K562 (cell line): ENCODE data around the gene DAG1. TPM values are rescaled to one million over a fixed set of nuclear protein-coding genes. Genes with fewer than 3 reads are reported as not detected.

Experiments
- ATAC-seq: fragments of 200-7000 bp; cut with Tn5 transposase; 3 replicates; pipeline ENCODE4 v1.9.1; 2020; ENCODE audit warnings: moderate library complexity
- BruUV-seq: library from RNA; stranded (reverse); fragments of 400-500 nt; replicated peaks from 2 replicates; lab custom pipeline; 2021; lab: Mats Ljungman, UMichigan
- CTCF ChIA-PET: fragments of 300-600 bp; formaldehyde crosslinking; extraction: SDS; loops from one replicate; lab custom pipeline; 2021; ENCODE audit warnings: low intra/inter-chr PET ratio; lab: Yijun Ruan, JAX
- POLR2A ChIA-PET: fragments of 300-600, 350-650 bp; sonication (Branson Sonifier 250); formaldehyde crosslinking; extraction: SDS; loops from one replicate; lab custom pipeline; 2021; ENCODE audit warnings: antibody characterized with exemption, inconsistent platforms; lab: Yijun Ruan, JAX
- DNase-seq, 4 experiments: peaks; one replicate each; pipeline versions ENCODE4 v3.0.0 to v3.0.0-alpha.2; 2011 to 2018; ENCODE audit warnings: low spot score in 3 of 4, mixed read lengths in 3 of 4; ENCODE audit errors: extremely low read depth in 1 of 4
- FAIRE-seq: peaks from 2 replicates; lab custom pipeline; 2011; peaks lifted over from hg19 to GRCh38; lab: Jason Lieb, UNC
- H2AFZ ChIP-seq: 2 replicates; pipeline ENCODE4 v1.6.0; 2011; ENCODE audit warnings: low read depth, low read length, control low read depth, inconsistent platforms
- H3K27ac ChIP-seq: fragments of 200-600 bp; 3 replicates; pipeline ENCODE4 v1.8.0; 2011; ENCODE audit warnings: low read depth, mild to moderate bottlenecking, control low read depth, inconsistent platforms, low read length, moderate library complexity, mixed read lengths; ENCODE audit errors: extremely low read depth
- H3K27me3 ChIP-seq, 2 experiments: fragments of 300-600 bp in 1 of 2; 2 replicates in 1 of 2; 3 replicates in 1 of 2; pipeline versions ENCODE4 v1.6.0 to v1.8.0; 2011; ENCODE audit warnings: inconsistent platforms in 2 of 2, low read length in 2 of 2, mild to moderate bottlenecking in 1 of 2, mixed read lengths in 1 of 2, moderate library complexity in 1 of 2; ENCODE audit not compliant: control insufficient read depth in 2 of 2, insufficient read depth in 2 of 2
- H3K36me3 ChIP-seq: fragments of 300-600 bp; 3 replicates; pipeline ENCODE4 v1.8.0; 2011; ENCODE audit warnings: mild to moderate bottlenecking, low read length, inconsistent platforms; ENCODE audit not compliant: control insufficient read depth, insufficient read depth
- H3K4me1 ChIP-seq, 2 experiments: fragments of 200-600 bp in 1 of 2; replicated peaks in 1 of 2; 2 replicates in 1 of 2; 3 replicates in 1 of 2; pipeline versions ENCODE4 v1.5.1 to v1.8.0; 2011; ENCODE audit warnings: inconsistent platforms in 2 of 2, low read length in 2 of 2, mild to moderate bottlenecking in 1 of 2, mixed read lengths in 1 of 2, moderate library complexity in 1 of 2; ENCODE audit not compliant: control insufficient read depth in 2 of 2, insufficient read depth in 2 of 2
- H3K4me2 ChIP-seq: 2 replicates; pipeline ENCODE4 v1.6.1; 2011; ENCODE audit warnings: low read length, control low read depth, inconsistent platforms, mixed read lengths; ENCODE audit not compliant: insufficient read depth
- H3K4me3 ChIP-seq: fragments of 200-600 bp; sonication (generic), shearing (Covaris generic); 2 replicates; pipeline ENCODE4 v1.5.1; 2016; ENCODE audit warnings: control low read depth, inconsistent platforms
- H3K79me2 ChIP-seq: fragments of 200-600 bp; 3 replicates; pipeline ENCODE4 v1.8.0; 2011; ENCODE audit warnings: low read length, inconsistent platforms; ENCODE audit not compliant: control insufficient read depth, insufficient read depth
- H3K9ac ChIP-seq, 2 experiments: 2 replicates each; pipeline versions ENCODE4 v1.6.0 to v1.6.1; 2011; ENCODE audit warnings: low read depth in 2 of 2, low read length in 2 of 2, control low read depth in 1 of 2, inconsistent platforms in 1 of 2, mild to moderate bottlenecking in 1 of 2, mixed read lengths in 1 of 2; ENCODE audit not compliant: insufficient read depth in 1 of 2
- H3K9me1 ChIP-seq: one replicate; pipeline ENCODE4 v1.6.0; 2011; ENCODE audit warnings: inconsistent platforms, mild to moderate bottlenecking, low read length, moderate library complexity; ENCODE audit not compliant: control insufficient read depth, insufficient read depth
- H3K9me3 ChIP-seq: replicated peaks from 2 replicates; pipeline ENCODE4 v1.5.1; 2011; ENCODE audit warnings: low read depth, low read length, inconsistent platforms; ENCODE audit not compliant: control insufficient read depth, insufficient read depth
- H4K20me1 ChIP-seq: replicated peaks from 2 replicates; pipeline ENCODE4 v1.6.1; 2011; ENCODE audit warnings: low read length, inconsistent platforms, mixed read lengths; ENCODE audit not compliant: control insufficient read depth, insufficient read depth
- HNRNPLL ChIP-seq: fragments of 200-400 bp; formaldehyde crosslinking; IDR thresholded peaks from 2 replicates; pipeline ENCODE4 v1.6.1; 2017; ENCODE audit warnings: low read length, low read depth, mild to moderate bottlenecking; ENCODE audit not compliant: poor library complexity, severe bottlenecking
- POLR2B ChIP-seq: fragments of 450-650 bp; IDR thresholded peaks from 2 replicates; pipeline ENCODE4 v1.6.1; 2018; ENCODE audit warnings: low read depth; ENCODE audit not compliant: partially characterized antibody
- POLR2G ChIP-seq: fragments of 200-400 bp; formaldehyde crosslinking; IDR thresholded peaks from 2 replicates; pipeline ENCODE4 v1.6.1; 2017; ENCODE audit warnings: low read depth, mild to moderate bottlenecking, antibody characterized with exemption, low read length, moderate library complexity
- STAG1 ChIP-seq: sonication (generic); formaldehyde crosslinking; IDR thresholded peaks from 2 replicates; pipeline ENCODE4 v1.5.0; 2020; ENCODE audit warnings: missing genetic modification reagents, borderline replicate concordance
- TAF7 ChIP-seq: fragments of 450-650 bp; IDR thresholded peaks from 2 replicates; pipeline ENCODE4 v1.6.1; 2016; ENCODE audit warnings: missing genetic modification characterization, missing compliant biosample characterization
- ZNF140 ChIP-seq: fragments of 250-450 bp; sonication (Bioruptor Pico); IDR thresholded peaks from 2 replicates; pipeline ENCODE4 v1.8.0; 2021; ENCODE audit warnings: moderate library complexity, mild to moderate bottlenecking, inconsistent platforms
- ZNF316 ChIP-seq: fragments of 450-650 bp; IDR thresholded peaks from 2 replicates; pipeline ENCODE4 v1.6.1; 2016
- ZNF696 ChIP-seq: fragments of 250-450 bp; sonication (Bioruptor Pico); conservative IDR thresholded peaks from 2 replicates; pipeline ENCODE4 v1.4.0; 2020; ENCODE audit warnings: mild to moderate bottlenecking, moderate library complexity
- WGBS: fragments of 100-300 bp; shearing (Covaris generic); methylation state at CpG from one replicate; pipeline ENCODE4 v1.1.6; 2016; ENCODE audit warnings: low coverage, mixed read lengths; ENCODE audit not compliant: insufficient coverage; ENCODE audit errors: missing lambda C conversion rate; 5-methylcytosine and 5-hydroxymethylcytosine counted together
- in situ Hi-C: fragments of 300-500 bp; cut with MboI; formaldehyde crosslinking; loops from 4 replicates; pipeline ENCODE4 v1.15.0; 2018; ENCODE audit warnings: inconsistent platforms, mixed read lengths
- intact Hi-C: fragments of 100-400 bp; cut with micrococcal nuclease; formaldehyde crosslinking; loops from 2 replicates; pipeline ENCODE4 v1.14.2; 2022
- polyA plus RNA-seq, 8 experiments: library from polyadenylated mRNA; depleted of rRNA in 4 of 8; stranded (reverse) in 5 of 8; unstranded in 3 of 8; fragments of >200 nt; fragmentation: Nextera tagmentation in 2 of 8; fragmentation: Illumina TruSeq in 1 of 8; extraction: Ambion mirVana in 2 of 8; extraction: Trizol in 1 of 8; gene quantifications; 2 replicates each; pipeline versions ENCODE4 v1.2.1 to v1.2.3, GENCODE V29; 2011 to 2014; ENCODE audit warnings: inconsistent platforms in 1 of 8, missing spikeins in 1 of 8
- total RNA-seq, 7 experiments: library from RNA; depleted of rRNA in 6 of 7; stranded (reverse); fragments of >200 nt in 6 of 7; fragmentation: Illumina TruSeq in 2 of 7; extraction: Trizol in 2 of 7; gene quantifications; 2 replicates each; pipeline versions ENCODE4 v1.2.1 to v1.2.3, GENCODE V29; 2011 to 2021; ENCODE audit warnings: low replicate concordance in 1 of 7
- TF ChIP-seq, protein P1 (sequence below): fragments of 250-450 bp; sonication (Bioruptor Pico); IDR thresholded peaks from 2 replicates; pipeline ENCODE4 v1.8.0; 2022; ENCODE audit warnings: moderate library complexity, mild to moderate bottlenecking, inconsistent platforms
- TF ChIP-seq, protein P2 (sequence below): sonication (generic); formaldehyde crosslinking; IDR thresholded peaks from 2 replicates; pipeline ENCODE4 v1.8.1; 2023; ENCODE audit warnings: mild to moderate bottlenecking, missing genetic modification reagents

Gene DAG1
- total and polyA plus RNA-seq, 9 of the 15 experiments (the other 6 are each of a cell fraction or from before 2014, with no cell fraction given): 0.29 to 19.6 (median 8.2) TPM

DNA sequence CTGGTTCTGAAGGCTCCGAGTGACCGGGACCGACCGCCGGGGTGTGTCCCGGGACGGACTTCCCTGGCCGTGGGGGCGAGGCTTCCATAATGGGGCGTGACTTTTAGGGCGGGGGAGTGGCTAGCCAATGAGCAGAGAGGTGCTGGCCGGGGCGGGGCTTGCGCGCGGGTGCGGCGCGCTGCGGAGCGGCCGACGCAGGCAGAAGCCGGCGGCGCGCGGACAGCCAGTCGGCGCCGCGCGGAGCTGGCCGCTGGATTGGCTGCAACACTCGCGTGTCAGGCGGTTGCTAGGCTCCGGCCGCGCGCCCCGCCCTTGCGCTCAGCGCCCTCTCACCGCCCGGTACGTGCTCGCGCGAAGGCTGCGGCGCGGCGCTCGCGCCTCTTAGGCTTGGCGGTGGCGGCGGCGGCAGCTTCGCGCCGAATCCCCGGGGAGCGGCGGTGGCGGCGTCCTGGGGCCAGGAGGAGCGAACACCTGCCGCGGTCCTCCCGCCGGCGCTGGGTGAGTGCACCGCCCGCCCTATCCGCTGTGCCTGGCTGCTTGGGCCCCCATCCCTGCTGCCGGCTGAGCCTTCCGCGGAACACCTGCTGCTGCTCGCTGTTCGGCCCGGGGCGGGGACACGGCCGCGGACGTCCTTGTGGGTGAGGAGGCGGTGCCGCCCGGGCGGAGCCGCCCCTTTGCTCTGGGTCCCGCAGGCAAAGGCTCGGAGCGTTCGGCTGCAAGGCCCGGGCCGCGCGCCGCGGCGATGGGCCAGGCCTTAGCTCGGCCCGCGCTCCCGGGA, at the start of gene DAG1 (continued):
- TF ChIP-seq, protein P1, sequence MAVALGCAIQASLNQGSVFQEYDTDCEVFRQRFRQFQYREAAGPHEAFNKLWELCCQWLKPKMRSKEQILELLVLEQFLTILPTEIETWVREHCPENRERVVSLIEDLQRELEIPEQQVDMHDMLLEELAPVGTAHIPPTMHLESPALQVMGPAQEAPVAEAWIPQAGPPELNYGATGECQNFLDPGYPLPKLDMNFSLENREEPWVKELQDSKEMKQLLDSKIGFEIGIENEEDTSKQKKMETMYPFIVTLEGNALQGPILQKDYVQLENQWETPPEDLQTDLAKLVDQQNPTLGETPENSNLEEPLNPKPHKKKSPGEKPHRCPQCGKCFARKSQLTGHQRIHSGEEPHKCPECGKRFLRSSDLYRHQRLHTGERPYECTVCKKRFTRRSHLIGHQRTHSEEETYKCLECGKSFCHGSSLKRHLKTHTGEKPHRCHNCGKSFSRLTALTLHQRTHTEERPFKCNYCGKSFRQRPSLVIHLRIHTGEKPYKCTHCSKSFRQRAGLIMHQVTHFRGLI: no peak
- no peak for TF ChIP-seq ZNF140 (CRISPR knock-in tag)
- TF ChIP-seq STAG1: no peak; the same call in 1 of the 2 replicates
- TF ChIP-seq POLR2B: no peak
- no peak for TF ChIP-seq ZNF316
- TF ChIP-seq HNRNPLL: peak; percentile 54
- TF ChIP-seq TAF7 (tag): no peak
- TF ChIP-seq, all 486 proteins: peak for 79

DNA sequence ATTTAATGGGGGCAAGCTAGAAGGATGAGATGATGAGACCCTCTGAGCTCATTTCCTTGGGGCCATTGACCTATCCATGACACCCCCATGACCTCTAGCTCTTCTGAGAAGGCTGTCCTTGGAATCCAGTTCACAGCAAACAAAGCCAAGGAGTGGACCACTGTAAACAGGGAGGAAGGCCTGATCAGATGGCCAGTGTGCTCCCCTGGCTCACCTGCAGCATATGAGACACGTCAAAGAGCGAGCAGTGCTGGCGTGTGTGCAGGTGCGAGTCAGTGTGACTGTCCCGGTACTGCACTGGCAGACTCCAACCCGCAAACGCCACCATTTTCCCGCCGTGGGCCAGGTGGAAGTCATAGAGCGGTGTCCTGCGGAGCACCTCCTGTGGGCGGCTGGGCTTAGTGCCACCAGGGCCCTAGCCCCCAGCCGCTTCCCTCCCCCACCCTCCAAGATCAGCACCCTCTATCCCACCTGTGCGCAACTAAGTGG, 48.1 kb upstream of the DAG1 start:
- Histone ChIP-seq H3K9me3 (no peaks in the 10 kb centered on the region), H3K4me3 (no peak overlapping the region), H3K27ac (no peak overlapping the region), H2AFZ (no peak overlapping the region), H3K9me1 (no peaks in the 10 kb centered on the region), H3K79me2 (no peaks in the 10 kb centered on the region), H4K20me1 (no peaks in the 10 kb centered on the region), H3K9ac (peak overlapping the region in 1 of 2 experiments; percentile 45; a peak in 1 of 4 replicates), H3K27me3 (no peaks in the 10 kb centered on the region), H3K36me3 (no peaks in the 10 kb centered on the region), H3K4me1 (peaks cover 2 to 17% of the 10 kb centered on the region in 2 experiments; a peak in 3 of 5 replicates), H3K4me2 (no peak overlapping the region)
- TF ChIP-seq, protein P2, sequence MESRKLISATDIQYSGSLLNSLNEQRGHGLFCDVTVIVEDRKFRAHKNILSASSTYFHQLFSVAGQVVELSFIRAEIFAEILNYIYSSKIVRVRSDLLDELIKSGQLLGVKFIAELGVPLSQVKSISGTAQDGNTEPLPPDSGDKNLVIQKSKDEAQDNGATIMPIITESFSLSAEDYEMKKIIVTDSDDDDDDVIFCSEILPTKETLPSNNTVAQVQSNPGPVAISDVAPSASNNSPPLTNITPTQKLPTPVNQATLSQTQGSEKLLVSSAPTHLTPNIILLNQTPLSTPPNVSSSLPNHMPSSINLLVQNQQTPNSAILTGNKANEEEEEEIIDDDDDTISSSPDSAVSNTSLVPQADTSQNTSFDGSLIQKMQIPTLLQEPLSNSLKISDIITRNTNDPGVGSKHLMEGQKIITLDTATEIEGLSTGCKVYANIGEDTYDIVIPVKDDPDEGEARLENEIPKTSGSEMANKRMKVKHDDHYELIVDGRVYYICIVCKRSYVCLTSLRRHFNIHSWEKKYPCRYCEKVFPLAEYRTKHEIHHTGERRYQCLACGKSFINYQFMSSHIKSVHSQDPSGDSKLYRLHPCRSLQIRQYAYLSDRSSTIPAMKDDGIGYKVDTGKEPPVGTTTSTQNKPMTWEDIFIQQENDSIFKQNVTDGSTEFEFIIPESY: 0 out of 2 replicates have a peak, but pooled peaks have one; percentile 22
- peak; percentile 53 for TF ChIP-seq POLR2G
- no peak for TF ChIP-seq ZNF696 (CRISPR knock-in tag)
- ATAC-seq (no peak), DNase-seq (peak in 1 of 4 experiments; percentile 4), FAIRE-seq (no peak)
- no TSS peak for BruUV-seq
- ChIA-PET CTCF (no interaction called here), POLR2A (interaction anchor here (0.6 to 2.4 kb wide), 2 partner anchors 10 to 400 kb away, joined by 3 to 10 read pairs; partner anchors contain the start of genes NDUFAF3, RHOA and TCTA)
- in situ Hi-C loops (no loop called here), intact Hi-C loops (no loop called here)
- WGBS: 87% methylated on average over 10 of the region's 14 CpGs
